ENCODE data around the gene NOS3.

NOS3 gene

GRCh38 chr7:150986556-150986955, 4.3 kb upstream of the NOS3 start:
- DNase-seq (ENCODE audit: low read depth): no peak
- TF ChIP-seq CTCF (conservative IDR thresholded peaks at IDR 0.05; ENCODE audit: control insufficient read depth, insufficient read depth, low read depth, low read length): no peak
- H3K4me3 ChIP-seq (ENCODE audit: control insufficient read depth, low read depth, low read length): no peak overlapping the region

DNA sequence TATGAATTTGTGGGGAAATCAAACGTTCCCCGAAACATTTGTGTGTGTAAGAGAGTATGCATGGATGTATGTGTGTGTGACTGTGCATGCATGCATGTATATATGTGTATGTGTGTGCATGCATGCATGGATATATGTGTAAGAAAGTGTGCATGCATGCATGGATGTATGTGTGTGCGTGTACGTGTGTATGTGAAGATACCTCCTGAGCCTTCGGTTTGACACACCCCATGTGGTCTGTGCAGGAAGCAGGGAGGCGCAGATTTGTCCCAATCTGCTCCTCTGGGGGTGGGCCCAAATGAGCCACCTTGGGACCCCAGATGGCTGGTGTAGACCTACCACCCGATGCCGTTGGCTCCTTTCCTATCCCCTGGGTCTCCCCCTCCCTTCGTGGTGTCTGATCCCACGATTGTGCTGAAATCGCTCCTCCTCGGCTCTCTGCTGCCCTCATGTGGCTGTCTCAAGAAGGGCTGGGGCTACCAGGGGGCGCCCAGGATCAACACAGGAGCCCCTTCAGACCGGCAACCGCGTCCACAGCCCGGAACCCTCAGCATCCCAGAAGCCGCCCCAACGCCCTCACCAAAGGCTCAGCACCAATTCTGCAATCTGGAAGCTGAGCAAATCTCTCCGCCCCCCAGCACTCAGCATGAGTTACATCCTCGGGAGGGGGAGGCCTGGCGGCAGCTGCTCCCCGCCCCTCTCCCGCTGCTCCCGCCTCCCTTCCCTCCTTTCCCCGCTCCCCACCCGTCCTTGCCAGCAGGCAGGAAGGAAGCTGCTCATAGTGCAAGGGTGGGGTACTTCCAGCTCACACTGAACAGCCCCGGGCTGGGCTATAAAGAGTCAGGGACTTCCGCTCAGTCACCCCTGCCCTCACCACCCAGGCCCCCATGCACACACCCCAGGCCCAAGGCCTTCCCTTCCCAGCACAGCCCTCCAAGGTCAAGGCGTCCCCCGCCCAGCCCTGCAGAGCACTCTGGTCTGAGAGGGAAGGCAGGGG, 2.3 kb upstream of the NOS3 start:
- H3K4me3 ChIP-seq (ENCODE audit: control insufficient read depth, low read depth, low read length): no peak overlapping the region
- DNase-seq (ENCODE audit: low read depth): no peak
- peak; percentile 67 for TF ChIP-seq CTCF (conservative IDR thresholded peaks at IDR 0.05; ENCODE audit: control insufficient read depth, insufficient read depth, low read depth, low read length)

DNA sequence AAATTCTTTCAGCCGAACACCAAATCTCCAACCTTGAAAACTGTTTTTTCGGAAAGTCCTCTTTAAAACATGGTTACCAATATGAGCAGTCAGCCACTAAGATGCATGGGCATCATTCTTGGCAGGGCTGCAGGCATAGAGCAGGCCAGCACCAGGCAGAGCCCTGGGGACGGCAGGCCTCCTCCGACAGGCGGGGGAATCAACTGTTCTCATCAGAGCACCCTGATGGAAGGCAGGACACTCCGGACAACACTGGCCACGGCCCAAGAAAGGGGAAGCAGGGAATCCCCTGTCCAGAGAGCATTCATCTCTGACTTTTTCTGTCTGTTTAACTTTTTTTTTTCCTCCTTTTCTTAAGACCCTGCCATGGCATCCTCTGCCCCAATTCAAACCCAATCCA, 1.4 kb upstream of the NOS3 start:
- DNase-seq (ENCODE audit: low read depth): no peak
- TF ChIP-seq CTCF (conservative IDR thresholded peaks at IDR 0.05; ENCODE audit: control insufficient read depth, insufficient read depth, low read depth, low read length): no peak
- no peak overlapping the region for H3K4me3 ChIP-seq (ENCODE audit: control insufficient read depth, low read depth, low read length)

GRCh38 chr7:150992051-150992640, 1.3 kb downstream of the NOS3 start:
- TF ChIP-seq CTCF (conservative IDR thresholded peaks at IDR 0.05; ENCODE audit: control insufficient read depth, insufficient read depth, low read depth, low read length): no peak

GRCh38 chr7:150992833-150993302, 2.1 kb downstream of the NOS3 start:
- no peak for DNase-seq (ENCODE audit: low read depth)
- no peak overlapping the region for H3K4me3 ChIP-seq (ENCODE audit: control insufficient read depth, low read depth, low read length)
- no peak for TF ChIP-seq CTCF (conservative IDR thresholded peaks at IDR 0.05; ENCODE audit: control insufficient read depth, insufficient read depth, low read depth, low read length)

More at GRCh38 chr7:150992051-150992640, 1.3 kb downstream of the NOS3 start:
- DNase-seq (ENCODE audit: low read depth): no peak
- H3K4me3 ChIP-seq (ENCODE audit: control insufficient read depth, low read depth, low read length): no peak overlapping the region

GRCh38 chr7:150993511-150993910, 2.7 kb downstream of the NOS3 start:
- no peak for DNase-seq (ENCODE audit: low read depth)
- no peak for TF ChIP-seq CTCF (conservative IDR thresholded peaks at IDR 0.05; ENCODE audit: control insufficient read depth, insufficient read depth, low read depth, low read length)
- no peak overlapping the region for H3K4me3 ChIP-seq (ENCODE audit: control insufficient read depth, low read depth, low read length)
